Measurements from ENCODE around the gene WASHC4. TPM values are rescaled to one million over a fixed set of nuclear protein-coding genes. Genes with fewer than 3 reads are reported as not detected.
A peak's percentile ranks its signal among the peaks of the same experiment; 100 is the strongest.

Gene WASHC4
- 10 to 100 TPM; 28.7 to 29.2 TPM for total RNA-seq

- H3K36me3 Mint-ChIP-seq (ENCODE audit: low read depth): peaks cover 11% of the 10 kb centered on the region
- no peak for TF ChIP-seq CTCF (IDR thresholded peaks at IDR 0.05)
- peak within 1 kb of the TSS; percentile 94 for H3K27ac Mint-ChIP-seq
- POLR2A ChIA-PET: interaction anchor here (0.5 to 1.5 kb wide), 6 partner anchors 8 to 819 kb away, joined by 3 to 5 read pairs (median 4); partner anchors contain the start of gene APPL2
- CTCF ChIA-PET: interaction anchor here (1.4 kb wide), 1 partner anchor 726 kb away, joined by 3 read pairs; no protein-coding TSS in a partner anchor
- peaks cover 6% of the 10 kb centered on the region for H3K9me3 Mint-ChIP-seq
- DNase-seq (peak; percentile 94), ATAC-seq (peak; percentile 96)
- intact Hi-C loops (cut with micrococcal nuclease): loop anchor here (5.0 kb wide), 1 partner anchor 130 kb away; the partner anchor contains the start of gene APPL2
- peaks cover 34% of the 10 kb centered on the region for H3K4me1 Mint-ChIP-seq (ENCODE audit: low read depth)
- H3K4me3 Mint-ChIP-seq: peak within 1 kb of the TSS; percentile 95
- H3K27me3 Mint-ChIP-seq: peaks cover 12% of the 10 kb centered on the region
Observed at GRCh38 chr12:105107494-105108371, at the start of gene WASHC4. TSS of gene WASHC4 (plus strand) at chr12:105107731. CDS start at chr12:105107801, 70 bp downstream.

GRCh38 chr12:105060715-105061378 is 46.7 kb upstream of the WASHC4 start:
- Mint-ChIP-seq H3K4me1 (ENCODE audit: low read depth) (peaks cover 2% of the 10 kb centered on the region), H3K27me3 (no peaks in the 10 kb centered on the region), H3K9me3 (peaks cover 8% of the 10 kb centered on the region), H3K4me3 (no peak overlapping the region), H3K36me3 (ENCODE audit: low read depth) (no peaks in the 10 kb centered on the region), H3K27ac (no peak overlapping the region)
- intact Hi-C loops (cut with micrococcal nuclease): no loop called here
- DNase-seq: no peak
- no peak for ATAC-seq
- ChIA-PET CTCF (no interaction called here), POLR2A (no interaction called here)
- TF ChIP-seq CTCF (IDR thresholded peaks at IDR 0.05): no peak

GRCh38 chr12:105064564-105065178 is 42.9 kb upstream of the WASHC4 start:
- DNase-seq: no peak
- Mint-ChIP-seq H3K4me3 (no peak overlapping the region), H3K27ac (no peak overlapping the region), H3K27me3 (no peaks in the 10 kb centered on the region), H3K9me3 (no peaks in the 10 kb centered on the region), H3K36me3 (ENCODE audit: low read depth) (no peaks in the 10 kb centered on the region), H3K4me1 (ENCODE audit: low read depth) (no peaks in the 10 kb centered on the region)
- intact Hi-C loops (cut with micrococcal nuclease): no loop called here
- TF ChIP-seq CTCF (IDR thresholded peaks at IDR 0.05): no peak
- ChIA-PET CTCF (no interaction called here), POLR2A (no interaction called here)
- ATAC-seq: no peak

GRCh38 chr12:105067511-105068031 is 40.0 kb upstream of the WASHC4 start:
- Mint-ChIP-seq H3K4me1 (ENCODE audit: low read depth) (no peaks in the 10 kb centered on the region), H3K36me3 (ENCODE audit: low read depth) (no peaks in the 10 kb centered on the region), H3K27ac (no peak overlapping the region), H3K27me3 (no peaks in the 10 kb centered on the region), H3K4me3 (no peak overlapping the region), H3K9me3 (no peaks in the 10 kb centered on the region)
- ChIA-PET CTCF (no interaction called here), POLR2A (no interaction called here)
- ATAC-seq (no peak), DNase-seq (no peak)
- TF ChIP-seq CTCF (IDR thresholded peaks at IDR 0.05): no peak
- intact Hi-C loops (cut with micrococcal nuclease): no loop called here
